ENCODE data around the gene IRS2. TPM values are rescaled to one million over a fixed set of nuclear protein-coding genes. Genes with fewer than 3 reads are reported as not detected.

Gene IRS2, protein sequence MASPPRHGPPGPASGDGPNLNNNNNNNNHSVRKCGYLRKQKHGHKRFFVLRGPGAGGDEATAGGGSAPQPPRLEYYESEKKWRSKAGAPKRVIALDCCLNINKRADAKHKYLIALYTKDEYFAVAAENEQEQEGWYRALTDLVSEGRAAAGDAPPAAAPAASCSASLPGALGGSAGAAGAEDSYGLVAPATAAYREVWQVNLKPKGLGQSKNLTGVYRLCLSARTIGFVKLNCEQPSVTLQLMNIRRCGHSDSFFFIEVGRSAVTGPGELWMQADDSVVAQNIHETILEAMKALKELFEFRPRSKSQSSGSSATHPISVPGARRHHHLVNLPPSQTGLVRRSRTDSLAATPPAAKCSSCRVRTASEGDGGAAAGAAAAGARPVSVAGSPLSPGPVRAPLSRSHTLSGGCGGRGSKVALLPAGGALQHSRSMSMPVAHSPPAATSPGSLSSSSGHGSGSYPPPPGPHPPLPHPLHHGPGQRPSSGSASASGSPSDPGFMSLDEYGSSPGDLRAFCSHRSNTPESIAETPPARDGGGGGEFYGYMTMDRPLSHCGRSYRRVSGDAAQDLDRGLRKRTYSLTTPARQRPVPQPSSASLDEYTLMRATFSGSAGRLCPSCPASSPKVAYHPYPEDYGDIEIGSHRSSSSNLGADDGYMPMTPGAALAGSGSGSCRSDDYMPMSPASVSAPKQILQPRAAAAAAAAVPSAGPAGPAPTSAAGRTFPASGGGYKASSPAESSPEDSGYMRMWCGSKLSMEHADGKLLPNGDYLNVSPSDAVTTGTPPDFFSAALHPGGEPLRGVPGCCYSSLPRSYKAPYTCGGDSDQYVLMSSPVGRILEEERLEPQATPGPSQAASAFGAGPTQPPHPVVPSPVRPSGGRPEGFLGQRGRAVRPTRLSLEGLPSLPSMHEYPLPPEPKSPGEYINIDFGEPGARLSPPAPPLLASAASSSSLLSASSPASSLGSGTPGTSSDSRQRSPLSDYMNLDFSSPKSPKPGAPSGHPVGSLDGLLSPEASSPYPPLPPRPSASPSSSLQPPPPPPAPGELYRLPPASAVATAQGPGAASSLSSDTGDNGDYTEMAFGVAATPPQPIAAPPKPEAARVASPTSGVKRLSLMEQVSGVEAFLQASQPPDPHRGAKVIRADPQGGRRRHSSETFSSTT (N-terminal part only)
- 1 to 10 TPM; 6.3 to 9.1 TPM for total RNA-seq
- 1 to 10 TPM; 4.0 to 7.1 TPM for polyA plus RNA-seq

DNA sequence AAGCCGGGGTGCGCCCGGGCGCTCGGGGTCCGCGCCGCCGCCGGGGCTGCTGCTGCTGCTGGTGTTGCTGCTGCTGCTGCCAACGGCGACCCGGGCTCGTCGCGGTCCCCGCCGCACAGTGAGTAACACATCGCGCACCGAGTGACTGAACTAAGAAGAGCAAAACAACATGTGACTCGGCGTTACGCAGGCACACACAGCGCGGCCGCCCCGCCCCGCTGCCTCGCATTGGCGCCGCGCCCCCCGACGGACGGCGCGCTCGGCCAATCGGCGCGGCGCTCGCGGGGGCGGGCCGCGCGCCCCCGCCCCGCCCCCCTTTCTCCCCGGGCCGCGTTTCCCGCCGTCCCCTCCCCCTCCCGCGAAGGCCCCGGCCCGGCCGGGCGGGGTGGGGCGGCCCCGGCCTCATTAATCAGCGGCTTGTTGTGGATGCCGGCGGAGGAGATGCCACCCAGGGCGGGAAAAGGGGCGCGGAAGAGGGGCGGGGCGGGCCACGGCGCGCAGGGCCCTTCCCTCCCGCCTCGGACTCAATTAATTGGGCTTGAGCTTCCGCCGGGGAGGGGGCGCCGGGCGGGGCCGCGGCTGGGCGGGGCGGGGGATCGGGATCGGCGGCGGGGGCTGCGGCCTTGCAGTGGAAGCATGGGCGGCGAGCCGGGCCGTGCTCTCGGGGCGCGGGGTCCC is at the start of gene IRS2:
TSS of gene IRS2 (minus strand) at position 127 of the 678 bp plus-strand sequence. CDS start 530 bp downstream, outside the sequence.
- WGBS = under 1% methylated on average over 98 of the region's 98 CpGs
- peak; percentile 21 for TF ChIP-seq SP1 (IDR thresholded peaks at IDR 0.05)
- TF ChIP-seq FOXA2 (IDR thresholded peaks at IDR 0.05) = no peak
- no peak for TF ChIP-seq ATF3 (IDR thresholded peaks at IDR 0.05)
- no peak for TF ChIP-seq GABPA (IDR thresholded peaks at IDR 0.05 in 1 of 2, conservative IDR thresholded peaks at IDR 0.05 in 1 of 2)
- TF ChIP-seq, protein P1, sequence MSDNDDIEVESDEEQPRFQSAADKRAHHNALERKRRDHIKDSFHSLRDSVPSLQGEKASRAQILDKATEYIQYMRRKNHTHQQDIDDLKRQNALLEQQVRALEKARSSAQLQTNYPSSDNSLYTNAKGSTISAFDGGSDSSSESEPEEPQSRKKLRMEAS (IDR thresholded peaks at IDR 0.05) = no peak
- peak; percentile 88 for TF ChIP-seq TAF1 (conservative IDR thresholded peaks at IDR 0.05)
- TF ChIP-seq YY1 (IDR thresholded peaks at IDR 0.05) = no peak
- TF ChIP-seq EGR1 (IDR thresholded peaks at IDR 0.05; ENCODE audit: low read depth in 2 of 2) = peak in 1 of 2 donors; percentile 21
- TF ChIP-seq REST (IDR thresholded peaks at IDR 0.05) = peak; percentile 79
- TF ChIP-seq RXRA (IDR thresholded peaks at IDR 0.05) = no peak
- no peak for TF ChIP-seq CTCF (IDR thresholded peaks at IDR 0.05; ENCODE audit: low read depth, low read length, missing input control)
- no peak for TF ChIP-seq HNF4A (conservative IDR thresholded peaks at IDR 0.05)
- TF ChIP-seq RAD21 (IDR thresholded peaks at IDR 0.05) = no peak
- no peak for TF ChIP-seq ZBTB33 (IDR thresholded peaks at IDR 0.05)
- peak; percentile 87 for DNase-seq (ENCODE audit: low spot score)
- Histone ChIP-seq H3K4me1 (ENCODE audit: control insufficient read depth in 4 of 4, insufficient read depth in 4 of 4, low read length in 3 of 4) (peaks cover 17 to 48% (median 32%) of the 10 kb centered on the region in 4 donors), H3K9me3 (ENCODE audit: control insufficient read depth in 4 of 4, low read length in 3 of 4) (no peaks in the 10 kb centered on the region), H3K9ac (ENCODE audit: low read depth in 1 of 2, low read length in 2 of 2) (peak within 1 kb of the TSS; percentile 43 to 68), H3K4me3 (ENCODE audit: low read depth in 1 of 3, low read length in 3 of 3) (peak within 1 kb of the TSS; percentile 76 to 93 (median 78)), H3K36me3 (ENCODE audit: control insufficient read depth in 4 of 4, insufficient read depth in 3 of 4, low read depth in 1 of 4, low read length in 3 of 4) (peaks cover 2 to 11% (median 3%) of the 10 kb centered on the region in 4 donors), H3K27ac (ENCODE audit: low read depth in 1 of 2, low read length in 2 of 2) (peak within 1 kb of the TSS; percentile 90 to 97), H3K27me3 (ENCODE audit: control insufficient read depth in 4 of 4, insufficient read depth in 4 of 4, low read length in 3 of 4) (no peaks in the 10 kb centered on the region)
